Stimulated activated CD4-positive, alpha-beta T cell treated with anti-CD3 and anti-CD28 coated beads, Interleukin-2, amount 100 ng/mL, for 24 hours (primary cell): Measurements from ENCODE around the gene ENTREP1.
A peak's percentile ranks its signal among the peaks of the same experiment; 100 is the strongest.
"Not testable (repeated sequence)": the region's sequence is repeated elsewhere in the genome, so short reads cannot be mapped to it uniquely, and the experiment has no call there.

Experiments used
- DNase-seq, 2 donors: peaks; one replicate each; pipeline ENCODE4 v3.0.0-alpha.2; 2020

The ENTREP1 gene, protein sequence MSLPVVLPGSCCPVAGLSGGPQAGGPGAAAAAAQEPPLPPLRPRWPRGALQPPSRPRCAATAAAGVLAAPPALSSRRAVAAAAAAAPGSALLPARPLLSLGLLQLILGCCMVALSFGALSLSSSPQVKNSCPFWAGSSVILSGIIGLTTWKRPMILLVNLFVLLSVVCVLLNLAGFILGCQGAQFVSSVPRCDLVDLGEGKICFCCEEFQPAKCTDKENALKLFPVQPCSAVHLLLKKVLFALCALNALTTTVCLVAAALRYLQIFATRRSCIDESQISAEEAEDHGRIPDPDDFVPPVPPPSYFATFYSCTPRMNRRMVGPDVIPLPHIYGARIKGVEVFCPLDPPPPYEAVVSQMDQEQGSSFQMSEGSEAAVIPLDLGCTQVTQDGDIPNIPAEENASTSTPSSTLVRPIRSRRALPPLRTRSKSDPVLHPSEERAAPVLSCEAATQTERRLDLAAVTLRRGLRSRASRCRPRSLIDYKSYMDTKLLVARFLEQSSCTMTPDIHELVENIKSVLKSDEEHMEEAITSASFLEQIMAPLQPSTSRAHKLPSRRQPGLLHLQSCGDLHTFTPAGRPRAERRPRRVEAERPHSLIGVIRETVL

DNA sequence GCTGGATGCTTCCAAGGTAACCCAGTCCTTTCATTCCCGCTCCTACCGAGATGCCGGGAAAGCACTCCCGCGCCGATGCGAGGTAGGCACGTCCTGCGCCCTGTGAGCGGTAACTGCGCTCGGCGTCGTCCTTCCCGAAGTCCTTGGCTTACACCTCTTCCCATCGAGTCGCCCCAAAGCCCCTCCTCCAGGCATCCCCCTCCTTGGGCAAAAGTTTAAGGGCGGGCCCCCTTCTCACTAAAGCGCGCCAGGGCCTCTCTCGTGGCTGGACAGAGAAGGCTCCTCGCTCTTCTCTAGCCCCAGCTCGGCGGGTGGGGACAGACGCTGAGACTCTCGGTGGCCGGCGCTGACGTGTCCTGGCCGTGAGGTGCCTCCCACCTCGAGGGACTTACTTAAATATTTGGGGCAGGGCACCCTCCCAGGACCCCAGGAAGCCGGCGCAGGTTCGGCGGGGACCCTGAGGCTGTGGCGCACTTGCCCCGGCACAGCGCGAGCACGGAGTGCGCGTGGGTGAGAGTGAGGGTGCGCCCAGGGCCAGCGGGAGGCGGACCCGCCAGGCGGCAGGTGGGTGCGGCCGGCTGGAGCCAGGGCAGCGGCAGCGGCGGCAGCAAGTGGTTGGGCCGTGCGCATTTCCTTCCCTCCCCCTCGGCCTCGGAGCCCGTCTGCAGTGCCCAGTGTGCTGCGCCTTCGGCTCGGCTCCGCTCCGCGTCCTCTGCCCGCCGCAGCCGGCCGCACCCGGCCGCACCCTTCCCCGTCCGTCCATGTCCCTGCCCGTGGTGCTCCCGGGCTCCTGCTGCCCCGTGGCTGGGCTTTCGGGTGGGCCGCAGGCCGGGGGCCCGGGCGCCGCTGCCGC, at the start of gene ENTREP1:
Gene ENTREP1 (plus strand): TSS at position 667 of the 853 bp plus-strand sequence. CDS start 95 bp downstream, at position 762.
- peak in 1 of 2 donors; percentile 10 for DNase-seq

DNA sequence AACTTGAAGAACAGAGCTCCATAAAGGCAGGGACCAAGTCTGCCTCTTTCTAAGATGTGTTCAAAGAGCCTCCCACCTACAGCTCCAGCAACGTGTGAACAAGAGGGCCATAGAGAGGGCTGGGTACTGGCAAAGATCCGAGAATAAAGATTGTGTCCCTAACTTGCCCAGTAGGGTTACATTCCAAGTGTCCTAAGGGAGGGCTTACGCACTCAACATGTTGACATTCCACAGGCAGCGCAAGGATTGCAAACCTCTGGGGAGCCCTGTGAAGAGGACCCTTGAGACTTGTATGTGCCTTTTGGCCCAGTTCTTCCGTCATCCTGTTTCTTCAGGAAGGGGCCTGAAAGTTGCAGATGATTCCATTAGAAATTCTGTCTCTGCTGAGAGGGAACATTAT, 48.2 kb upstream of the ENTREP1 start:
- no peak for DNase-seq

GRCh38 chr9:69279084-69279731, 45.8 kb upstream of the ENTREP1 start:
- peak in 1 of 2 donors; percentile 23 for DNase-seq

DNA sequence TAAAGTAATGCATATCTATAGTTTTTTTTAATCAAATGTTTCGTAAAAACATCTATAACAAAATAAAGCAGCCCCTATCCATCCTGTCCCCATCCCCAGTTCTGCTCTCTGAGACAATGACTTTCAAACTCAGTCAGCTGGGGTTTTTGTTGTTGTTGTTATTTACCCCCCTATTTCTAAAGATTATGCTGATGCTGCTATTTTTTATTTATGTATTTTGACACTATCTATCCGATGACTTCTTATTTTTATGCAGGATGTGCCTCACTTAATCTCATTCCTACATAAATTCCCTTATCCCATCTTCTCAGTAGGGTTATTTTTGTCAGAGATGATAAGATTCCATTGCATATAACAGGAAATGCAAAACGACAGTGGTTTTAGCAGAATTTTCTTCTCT, 45.3 kb upstream of the ENTREP1 start:
- DNase-seq, result no peak

- no peak for DNase-seq
These were observed 42.0 kb upstream of the ENTREP1 start for GRCh38 chr9:69283003-69283402.

DNA sequence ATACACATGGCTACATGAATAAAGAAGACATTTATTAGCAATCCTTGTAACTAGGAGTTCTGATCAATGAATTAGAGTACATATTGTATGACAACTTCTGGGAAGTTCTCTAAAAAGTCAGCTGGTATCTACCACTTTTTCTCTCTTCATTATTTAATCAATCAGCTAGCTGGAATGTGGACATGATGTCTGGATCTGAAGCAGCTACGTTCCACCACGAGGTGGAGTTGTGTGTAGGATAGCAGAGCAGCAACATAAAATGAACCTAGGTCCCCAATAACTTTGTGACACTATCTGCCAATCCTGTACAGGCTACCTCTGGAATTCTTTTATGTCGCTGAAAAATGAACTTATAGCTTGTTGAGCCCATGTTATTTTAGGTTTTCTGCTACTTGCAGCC, 32.9 kb upstream of the ENTREP1 start:
- DNase-seq, result no peak

GRCh38 chr9:69293156-69293555, 31.9 kb upstream of the ENTREP1 start:
- DNase-seq, result no peak

GRCh38 chr9:69295872-69296552, 29.0 kb upstream of the ENTREP1 start:
- no peak for DNase-seq

- DNase-seq, result no peak
These were observed 27.6 kb upstream of the ENTREP1 start for GRCh38 chr9:69297300-69297980.

DNA sequence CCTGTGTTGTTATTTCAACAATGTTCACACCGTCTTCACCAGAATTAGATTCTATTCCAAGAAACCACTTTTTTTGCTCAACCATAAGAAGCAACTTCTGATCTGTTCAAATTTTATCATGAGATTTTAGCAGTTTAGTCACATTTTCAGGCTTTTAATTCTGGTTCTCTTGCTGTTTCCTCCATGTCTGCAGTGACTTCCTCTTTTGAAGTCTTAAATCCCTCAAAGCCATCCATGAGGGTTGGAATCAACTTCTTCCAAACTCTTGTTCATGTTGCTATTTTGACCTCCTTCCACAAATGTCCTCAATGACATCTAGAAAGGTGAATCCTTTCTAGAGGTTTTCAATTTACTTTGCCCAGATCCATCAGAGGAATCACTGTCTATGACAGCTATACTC, 25.7 kb upstream of the ENTREP1 start:
- no peak for DNase-seq

- no peak for DNase-seq
These were observed 25.2 kb upstream of the ENTREP1 start for GRCh38 chr9:69299826-69300225.

DNA sequence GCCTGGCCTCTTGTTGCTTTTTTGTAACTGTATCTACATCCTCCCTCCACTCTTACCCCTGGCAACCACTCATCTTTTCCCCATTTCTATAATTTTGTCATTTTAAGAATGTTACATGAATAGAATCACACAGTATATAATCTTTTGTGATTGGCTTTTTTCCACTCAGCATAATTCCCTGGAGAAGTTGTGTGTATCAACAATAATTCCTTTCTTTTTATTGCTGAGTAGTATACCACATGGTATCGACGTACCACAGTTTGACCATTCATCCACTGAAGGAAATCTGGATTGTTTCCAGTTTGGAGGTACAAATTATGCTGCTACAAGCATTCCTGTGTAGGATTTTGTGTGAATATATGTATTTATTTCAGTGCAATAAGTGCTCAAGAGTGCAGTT, 21.7 kb upstream of the ENTREP1 start:
- DNase-seq, result no peak

DNA sequence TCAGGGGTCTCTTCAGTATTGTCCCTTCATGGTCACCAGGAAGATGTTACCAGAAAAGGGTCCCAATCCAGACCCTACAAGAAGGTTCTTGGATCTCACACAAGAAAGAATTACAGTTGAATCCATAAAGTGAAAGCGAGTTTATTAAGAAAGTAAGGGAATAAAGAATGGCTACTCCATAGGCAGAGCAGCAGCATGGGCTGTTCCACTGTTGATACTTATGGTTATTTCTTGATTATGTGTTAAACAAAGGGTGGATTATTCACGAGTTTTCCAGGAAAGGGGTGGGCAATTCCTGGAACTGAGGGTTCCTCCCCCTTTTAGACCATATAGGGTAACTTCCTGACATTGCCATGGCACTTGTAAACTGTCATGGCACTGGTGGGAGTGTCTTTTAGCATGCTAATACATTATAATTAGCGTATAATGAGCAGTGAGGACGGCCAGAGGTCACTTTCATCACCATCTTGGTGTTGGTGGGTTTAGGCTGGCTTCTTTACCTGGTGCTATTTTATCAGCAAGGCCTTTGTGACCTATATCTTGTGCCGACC, 18.0 kb upstream of the ENTREP1 start:
- DNase-seq, result not testable (repeated sequence)

DNA sequence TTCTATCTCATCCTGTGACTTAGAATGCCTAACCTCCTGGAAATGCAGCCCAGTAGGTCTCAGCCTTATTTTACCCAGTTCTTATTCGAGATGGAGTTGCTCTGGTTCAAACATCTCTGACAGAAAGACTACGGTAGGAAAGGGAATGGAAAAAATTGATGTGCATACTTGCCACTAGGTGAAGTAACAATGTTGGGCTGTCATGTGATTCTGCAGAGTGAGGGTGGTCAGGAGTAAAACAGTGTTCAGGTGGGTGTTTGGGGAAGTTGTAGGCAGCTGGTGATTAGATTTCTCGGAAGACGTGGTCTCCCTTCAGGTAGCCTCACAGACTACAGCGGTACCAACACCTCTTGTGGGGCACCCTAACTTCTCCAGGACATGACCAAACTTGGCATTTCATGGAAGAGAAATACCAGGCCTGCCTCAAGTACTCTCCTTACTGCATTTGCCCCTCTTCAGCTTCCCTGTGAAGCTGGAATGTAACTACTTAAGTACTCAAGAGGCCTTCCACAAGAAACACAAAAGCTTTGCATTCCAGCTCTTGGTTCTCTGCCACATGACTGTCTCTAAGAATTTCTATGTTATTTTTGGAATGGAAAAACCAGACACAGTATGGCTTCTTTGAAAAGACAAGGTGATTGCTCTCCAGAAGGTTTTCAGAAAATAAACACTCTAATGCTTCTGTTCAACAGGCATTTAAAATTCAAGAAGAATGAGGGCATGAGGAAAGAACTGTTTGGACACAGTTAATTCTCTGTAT, 17.4 kb upstream of the ENTREP1 start:
- DNase-seq, result no peak

DNA sequence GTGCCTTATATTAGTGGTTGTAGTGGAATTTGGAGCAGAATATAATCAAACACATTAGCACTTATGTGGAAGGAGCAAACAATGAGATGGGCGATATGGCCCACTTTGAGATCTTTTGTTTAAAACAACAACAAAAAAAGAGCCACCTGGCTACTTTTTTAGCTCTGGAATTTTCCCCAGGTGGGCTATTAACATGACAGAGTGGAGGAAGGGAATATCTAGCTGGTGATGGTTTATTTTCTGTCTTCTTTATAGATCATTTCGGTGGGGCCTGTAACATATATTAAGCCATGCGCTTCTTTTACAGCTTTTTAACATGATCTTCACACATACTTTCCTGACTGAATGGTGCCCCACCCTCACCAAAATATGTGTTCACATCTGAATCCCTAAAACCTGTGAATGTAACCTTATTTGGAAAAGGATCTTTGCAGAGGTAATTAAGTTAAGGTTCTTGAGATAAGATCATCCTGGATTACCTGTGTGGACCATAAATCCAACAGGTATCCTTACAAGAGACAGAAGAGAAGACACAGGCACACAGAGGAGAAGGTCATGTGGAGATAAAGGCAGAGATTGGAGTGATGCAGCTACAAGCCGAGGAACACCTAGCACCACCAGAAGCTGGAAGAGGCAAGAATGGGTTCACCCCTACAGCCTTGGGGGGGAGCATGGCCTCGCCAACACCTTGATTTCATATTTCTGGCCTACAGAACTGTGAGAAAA, 16.6 kb upstream of the ENTREP1 start:
- DNase-seq, result no peak

DNA sequence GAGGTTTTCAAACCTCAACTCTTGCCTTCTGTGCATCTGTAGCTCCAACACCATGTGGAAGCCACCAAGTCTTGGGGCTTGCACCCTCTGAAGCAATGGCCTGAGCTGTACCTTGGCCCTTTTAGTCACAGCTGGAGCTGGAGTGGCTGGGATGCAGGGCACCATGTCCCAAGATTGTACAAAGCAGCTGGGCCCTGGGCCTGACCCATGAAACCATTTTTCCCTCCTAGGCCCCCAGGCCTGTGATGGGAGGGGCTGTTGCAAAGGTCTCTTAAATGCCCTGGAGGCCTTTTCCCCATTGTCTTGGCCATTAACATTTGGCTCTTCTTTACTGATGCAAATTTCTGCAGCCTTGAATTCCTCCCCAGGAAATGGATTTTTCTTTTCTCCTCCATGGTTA, 11.8 kb upstream of the ENTREP1 start:
- no peak for DNase-seq

GRCh38 chr9:69314547-69314946, 10.5 kb upstream of the ENTREP1 start:
- no peak for DNase-seq

- no peak for DNase-seq
These were observed 7.9 kb upstream of the ENTREP1 start for GRCh38 chr9:69317081-69317480.

- peak in 1 of 2 donors; percentile 24 for DNase-seq
These were observed 7.1 kb upstream of the ENTREP1 start for GRCh38 chr9:69317894-69318293.
